Hematopoietic multipotent progenitor cell treated with erythropoietin and hydrocortisone succinate and interleukin-3 and kit ligand, for 15 days (in vitro differentiated cells): ENCODE measurements around the gene PRKD2.
"Not testable (repeated sequence)": the region's sequence is repeated elsewhere in the genome, so short reads cannot be mapped to it uniquely, and the experiment has no call there.

ENCODE experiments used
- DNase-seq: peaks from one replicate; pipeline ENCODE4 v3.0.0-alpha.2; 2015; ENCODE audit warnings: low spot score

The PRKD2 gene

DNA sequence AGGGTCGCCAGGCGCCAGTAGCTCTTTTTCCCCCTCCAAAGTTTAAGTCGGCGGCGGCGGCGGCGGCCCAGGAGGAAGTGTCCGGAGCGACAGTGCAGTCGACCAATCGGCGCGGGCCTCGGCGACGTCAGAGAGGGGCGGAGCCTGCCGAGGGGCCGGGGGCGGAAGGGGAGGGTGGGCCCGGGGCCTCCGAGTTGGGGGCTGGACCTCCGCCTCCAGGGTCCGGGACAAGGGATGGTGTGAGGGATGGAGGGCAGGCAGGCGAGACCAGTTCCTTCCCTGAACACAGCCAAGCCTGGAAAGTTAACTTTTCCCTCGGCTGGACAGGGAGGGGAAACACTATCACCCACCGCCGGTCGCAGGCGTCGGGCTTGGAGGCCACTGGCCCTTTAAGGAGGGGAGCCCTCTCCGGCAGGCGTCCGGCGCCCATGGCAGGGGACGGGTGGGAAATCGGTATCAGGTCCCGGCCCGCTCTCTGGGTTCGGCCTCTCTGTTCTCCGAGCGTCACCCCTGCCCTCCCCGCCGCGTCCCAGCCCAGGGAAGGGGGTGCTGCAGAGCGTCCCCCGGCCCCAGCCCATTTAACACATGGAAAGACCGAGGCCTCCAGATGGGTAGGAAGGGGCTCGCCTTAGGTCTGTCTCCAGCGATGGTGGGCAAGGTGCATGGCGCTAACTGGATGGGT, at the start of gene PRKD2:
PRKD2 (minus strand) TSS at position 81 of the 682 bp plus-strand sequence. CDS start 744 bp downstream, outside the sequence.
- peak; percentile 74 for DNase-seq

DNA sequence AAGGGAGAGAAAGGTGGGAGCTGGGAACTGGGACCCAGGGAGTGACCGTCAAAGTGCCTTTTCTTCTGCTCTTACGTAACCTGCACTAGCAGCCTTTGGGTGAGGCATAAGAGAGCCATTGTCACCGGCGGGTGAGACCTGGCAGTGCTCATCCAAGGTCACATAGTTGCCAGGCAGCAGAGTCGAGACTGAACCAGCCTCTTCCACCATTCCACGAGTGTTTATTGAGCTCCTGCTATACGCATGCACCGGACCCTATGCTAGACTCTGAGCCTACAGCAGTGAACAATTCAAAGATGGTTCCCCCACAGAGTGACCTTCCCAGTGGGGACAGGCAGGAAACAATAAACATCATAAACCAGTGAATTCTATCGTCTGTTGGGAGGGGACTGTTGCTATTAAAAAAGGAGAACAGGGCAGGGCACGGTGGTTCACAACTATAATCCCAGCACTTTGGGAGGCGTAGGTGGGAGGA, 47.9 kb upstream of the PRKD2 start:
- DNase-seq, result no peak

DNA sequence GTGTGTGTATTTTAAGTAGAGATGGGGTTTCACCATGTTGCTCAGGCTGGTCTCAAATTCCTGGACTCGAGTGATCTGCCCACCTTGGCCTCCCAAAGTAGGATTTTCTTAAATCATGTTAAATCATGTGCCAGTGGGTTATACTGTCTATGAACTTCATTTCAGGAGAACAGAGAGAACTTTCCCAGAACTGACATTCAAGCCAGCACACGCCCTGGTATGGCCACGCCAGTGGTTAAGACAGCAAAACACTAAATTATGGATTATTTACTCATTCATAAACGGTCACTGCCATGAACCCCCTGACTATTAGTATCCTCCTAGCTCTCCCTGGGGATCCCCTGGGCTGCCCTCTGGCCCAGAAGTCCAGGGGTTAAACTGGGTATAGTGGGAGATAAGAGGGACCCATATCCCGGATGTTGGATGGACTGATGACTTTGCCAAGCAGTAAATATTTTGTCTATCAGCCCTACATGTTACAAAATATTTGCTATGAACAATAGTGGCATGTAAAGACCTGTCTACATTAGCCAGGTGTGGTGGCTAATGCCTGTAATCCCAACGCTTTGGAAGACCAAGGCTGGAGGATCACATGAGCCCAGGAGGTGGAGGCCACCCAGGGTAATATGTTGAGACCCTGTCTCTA, 45.5 kb upstream of the PRKD2 start:
- no peak for DNase-seq

DNA sequence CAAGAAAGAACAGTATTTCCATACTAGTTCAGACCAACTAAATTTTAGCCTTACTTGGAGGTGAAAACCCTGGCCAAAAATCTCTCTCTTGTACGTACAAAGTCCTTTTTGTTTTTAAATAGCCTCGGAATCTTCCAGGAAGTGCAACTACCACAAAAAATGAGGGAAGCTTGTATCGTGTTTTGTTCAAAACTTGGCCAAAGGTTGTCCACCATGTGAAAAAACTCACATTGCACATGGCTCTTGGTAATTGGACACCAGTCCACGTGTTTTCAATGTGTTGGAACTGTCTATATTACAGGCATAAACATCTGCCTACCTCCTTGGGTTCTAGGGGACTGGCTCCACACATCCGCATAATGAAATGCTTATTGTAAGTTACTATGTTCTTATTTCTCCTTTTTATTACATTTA, 44.5 kb upstream of the PRKD2 start:
- DNase-seq, result no peak

DNA sequence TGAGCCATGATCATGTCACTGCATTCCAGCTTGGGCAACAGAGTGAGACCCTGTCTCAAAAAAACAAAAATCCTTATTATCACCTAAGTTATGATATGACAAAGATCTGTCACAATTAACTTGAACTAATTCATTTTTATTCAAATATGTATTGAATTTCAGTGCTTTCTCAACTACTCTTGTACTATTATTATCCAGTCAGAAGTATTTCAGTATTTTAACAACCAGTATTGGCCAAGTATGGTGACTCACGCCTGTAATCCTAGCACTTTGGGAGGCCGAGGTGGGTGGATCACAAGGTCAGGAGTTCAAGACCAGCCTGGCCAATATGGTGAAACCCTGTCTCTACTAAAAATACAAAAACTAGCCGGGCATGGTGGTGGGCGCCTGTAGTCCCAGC, 44.0 kb upstream of the PRKD2 start:
- DNase-seq, result not testable (repeated sequence)

DNA sequence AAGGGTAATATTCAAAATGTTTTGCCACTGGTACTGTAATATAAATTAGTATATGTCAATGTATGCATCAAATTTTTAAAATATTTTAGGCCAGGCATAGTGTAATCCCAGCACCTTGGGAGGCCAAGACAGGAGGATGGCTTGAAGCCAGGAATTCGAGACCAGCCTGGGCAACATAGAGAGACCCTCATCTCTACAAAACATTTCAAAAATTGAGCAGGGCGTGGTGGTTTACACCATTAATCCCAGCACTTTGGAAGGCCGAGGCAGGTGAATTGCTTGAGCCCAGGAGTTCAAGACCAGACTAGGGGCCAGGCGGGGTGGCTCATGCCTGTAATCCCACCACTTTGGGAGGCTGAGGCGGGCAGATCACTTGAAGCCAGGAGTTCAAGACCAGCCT, 43.4 kb upstream of the PRKD2 start:
- no peak for DNase-seq

DNA sequence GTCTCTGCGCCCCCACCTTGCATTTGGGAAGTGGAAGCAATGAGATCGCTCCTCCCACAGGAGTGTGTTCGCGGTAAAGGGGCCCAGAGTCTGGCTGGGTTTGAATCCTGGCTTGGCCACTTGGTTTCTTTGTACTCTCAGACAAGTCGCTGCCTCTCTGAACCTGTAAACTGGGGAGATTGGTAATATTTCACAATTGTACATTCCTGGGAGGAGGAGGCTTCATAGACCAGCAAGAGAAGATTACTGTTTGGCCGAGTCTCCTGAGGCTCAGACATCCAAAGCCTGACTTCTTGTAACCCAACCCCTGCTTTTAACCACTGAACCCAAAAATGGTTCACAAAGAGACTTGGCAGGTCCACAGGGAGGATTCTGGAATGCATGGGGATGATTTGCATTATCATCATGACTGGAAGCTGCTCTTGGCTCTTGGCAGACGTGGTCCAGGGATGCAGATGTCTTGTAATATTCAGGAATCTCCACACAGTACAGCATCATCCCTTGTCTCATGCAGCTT, 43.0 kb upstream of the PRKD2 start:
- no peak for DNase-seq

DNA sequence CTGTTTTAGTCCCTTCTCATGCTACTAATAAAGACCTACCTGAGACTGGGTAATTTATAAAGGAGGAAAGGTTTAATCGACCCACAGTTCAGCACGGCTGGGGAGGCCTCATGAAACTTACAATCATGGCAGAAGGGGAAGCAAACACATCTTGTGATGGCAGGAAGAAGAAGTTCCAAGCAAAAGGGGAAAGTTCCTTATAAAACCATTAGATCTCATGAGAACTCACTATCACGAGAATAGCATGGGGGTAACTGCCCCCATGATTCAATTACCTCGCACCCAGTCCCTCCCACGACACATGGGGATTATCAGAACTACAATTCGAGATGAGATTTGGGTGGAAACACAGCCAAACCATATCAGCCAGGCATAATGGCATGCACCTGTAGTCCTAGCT, 42.3 kb upstream of the PRKD2 start:
- no peak for DNase-seq

DNA sequence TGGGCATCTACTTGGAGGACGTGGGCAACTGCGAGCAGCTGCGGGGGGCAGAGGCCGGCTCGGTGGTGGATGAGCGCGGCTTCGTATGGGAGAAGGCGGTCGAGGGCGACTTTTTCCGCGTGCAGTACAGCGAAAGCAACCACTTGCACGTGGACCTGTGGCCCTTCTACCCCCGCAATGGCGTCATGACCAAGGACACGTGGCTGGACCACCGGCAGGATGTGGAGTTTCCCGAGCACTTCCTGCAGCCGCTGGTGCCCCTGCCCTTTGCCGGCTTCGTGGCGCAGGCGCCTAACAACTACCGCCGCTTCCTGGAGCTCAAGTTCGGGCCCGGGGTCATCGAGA, 39.6 kb upstream of the PRKD2 start:
- no peak for DNase-seq

DNA sequence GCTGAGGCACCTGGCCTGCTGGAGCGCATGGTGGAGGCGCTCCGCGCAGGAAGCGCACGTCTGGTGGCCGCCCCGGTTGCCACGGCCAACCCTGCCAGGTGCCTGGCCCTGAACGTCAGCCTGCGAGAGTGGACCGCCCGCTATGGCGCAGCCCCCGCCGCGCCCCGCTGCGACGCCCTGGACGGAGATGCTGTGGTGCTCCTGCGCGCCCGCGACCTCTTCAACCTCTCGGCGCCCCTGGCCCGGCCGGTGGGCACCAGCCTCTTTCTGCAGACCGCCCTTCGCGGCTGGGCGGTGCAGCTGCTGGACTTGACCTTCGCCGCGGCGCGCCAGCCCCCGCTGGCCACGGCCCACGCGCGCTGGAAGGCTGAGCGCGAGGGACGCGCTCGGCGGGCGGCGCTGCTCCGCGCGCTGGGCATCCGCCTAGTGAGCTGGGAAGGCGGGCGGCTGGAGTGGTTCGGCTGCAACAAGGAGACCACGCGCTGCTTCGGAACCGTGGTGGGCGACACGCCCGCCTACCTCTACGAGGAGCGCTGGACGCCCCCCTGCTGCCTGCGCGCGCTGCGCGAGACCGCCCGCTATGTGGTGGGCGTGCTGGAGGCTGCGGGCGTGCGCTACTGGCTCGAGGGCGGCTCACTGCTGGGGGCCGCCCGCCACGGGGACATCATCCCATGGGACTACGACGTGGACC, 39.1 kb upstream of the PRKD2 start:
- no peak for DNase-seq

DNA sequence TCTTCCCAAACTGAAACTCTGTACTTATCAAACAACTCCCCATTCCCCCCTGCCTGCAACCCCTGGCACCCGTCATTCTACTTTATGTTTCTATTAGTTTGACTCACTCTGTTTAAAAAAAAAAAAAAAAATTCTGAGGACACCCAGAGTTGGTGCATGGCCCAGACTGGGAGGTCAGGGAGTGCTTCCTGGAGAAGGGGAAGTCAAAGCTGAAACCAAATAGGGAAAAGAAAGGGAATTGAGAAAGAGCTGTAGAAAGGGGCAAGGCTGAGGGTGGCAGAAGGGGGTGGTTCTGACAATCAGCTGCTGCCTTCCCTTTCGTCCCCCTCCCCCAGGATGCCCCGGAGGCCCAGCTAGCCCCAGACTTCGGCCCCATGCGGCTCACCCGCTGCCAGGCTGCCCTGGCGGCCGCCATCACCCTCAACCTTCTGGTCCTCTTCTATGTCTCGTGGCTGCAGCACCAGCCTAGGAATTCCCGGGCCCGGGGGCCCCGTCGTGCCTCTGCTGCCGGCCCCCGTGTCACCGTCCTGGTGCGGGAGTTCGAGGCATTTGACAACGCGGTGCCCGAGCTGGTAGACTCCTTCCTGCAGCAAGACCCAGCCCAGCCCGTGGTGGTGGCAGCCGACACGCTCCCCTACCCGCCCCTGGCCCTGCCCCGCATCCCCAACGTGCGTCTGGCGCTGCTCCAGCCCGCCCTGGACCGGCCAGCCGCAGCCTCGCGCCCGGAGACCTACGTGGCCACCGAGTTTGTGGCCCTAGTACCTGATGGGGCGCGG, 38.4 kb upstream of the PRKD2 start:
- no peak for DNase-seq

DNA sequence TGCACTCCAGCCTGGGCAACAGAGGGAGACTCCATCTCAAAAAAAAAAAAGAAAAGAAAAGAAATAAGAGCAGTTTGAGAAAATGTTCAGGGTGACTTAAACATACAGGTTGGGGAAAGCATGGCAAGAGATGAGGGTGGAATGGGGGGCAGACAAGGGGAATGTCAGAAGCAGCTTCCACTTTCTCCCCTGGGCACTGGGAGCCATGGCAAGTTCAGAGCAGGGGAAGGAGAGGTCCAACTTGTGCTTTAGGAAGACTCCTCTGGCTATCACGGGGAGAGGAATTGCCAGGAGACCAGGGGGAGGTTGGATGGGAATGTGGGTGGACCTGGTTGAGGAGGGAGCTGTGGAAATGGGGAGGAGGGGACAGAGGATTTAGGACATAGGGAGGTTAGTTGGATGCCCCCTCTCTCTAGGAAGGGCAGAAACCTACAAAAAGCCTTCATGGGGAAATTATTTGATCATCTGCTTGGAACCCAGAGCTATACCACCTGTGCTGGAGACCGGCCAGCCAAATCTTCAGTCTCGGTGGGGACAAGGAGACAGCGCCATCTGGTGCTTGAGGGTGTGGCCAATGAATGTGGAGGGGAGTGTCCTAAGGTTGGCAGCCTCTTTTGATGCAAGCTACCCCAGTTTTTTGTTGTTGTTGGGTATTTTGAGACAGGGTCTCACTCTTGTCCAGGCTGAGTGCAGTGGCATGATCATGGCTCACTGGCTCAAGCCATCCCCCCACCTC, 36.7 kb upstream of the PRKD2 start:
- peak; percentile 76 for DNase-seq

DNA sequence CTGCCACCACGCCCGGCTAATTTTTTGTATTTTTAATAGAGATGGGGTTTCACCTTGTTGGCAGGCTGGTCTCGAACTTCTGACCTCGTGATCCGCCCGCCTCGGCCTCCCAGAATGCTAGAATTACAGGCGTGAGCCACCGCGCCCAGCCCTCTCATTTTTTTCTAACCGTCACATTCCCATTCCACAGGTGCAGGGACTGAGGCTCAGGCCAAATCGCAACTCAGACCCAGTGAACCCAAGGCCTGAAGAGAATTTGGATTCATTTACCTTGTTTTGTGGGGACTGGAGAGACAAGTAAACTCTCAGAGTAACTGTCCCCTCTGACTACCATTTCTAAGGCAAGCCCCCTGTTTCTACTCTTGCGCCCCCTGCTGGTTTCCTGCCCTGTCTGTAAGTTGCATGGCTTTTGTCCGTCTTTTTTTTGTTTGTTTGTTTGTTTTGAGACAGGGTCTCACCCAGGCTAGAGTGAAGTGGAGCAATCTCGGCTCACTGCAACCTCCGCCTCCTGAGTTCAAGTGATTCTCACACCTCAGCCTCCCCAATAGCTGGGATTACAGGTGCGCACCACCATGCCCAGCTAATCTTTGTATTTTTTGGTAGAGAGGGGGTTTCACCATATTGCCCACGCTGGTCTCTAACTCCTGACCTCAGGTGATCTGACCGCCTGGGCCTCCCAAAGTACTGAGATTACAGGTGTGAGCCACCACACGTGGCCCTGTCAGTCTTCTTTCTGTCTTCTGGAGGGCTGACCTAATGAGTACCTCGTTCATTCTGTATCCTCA, 31.6 kb upstream of the PRKD2 start:
- DNase-seq, result peak; percentile 77

DNA sequence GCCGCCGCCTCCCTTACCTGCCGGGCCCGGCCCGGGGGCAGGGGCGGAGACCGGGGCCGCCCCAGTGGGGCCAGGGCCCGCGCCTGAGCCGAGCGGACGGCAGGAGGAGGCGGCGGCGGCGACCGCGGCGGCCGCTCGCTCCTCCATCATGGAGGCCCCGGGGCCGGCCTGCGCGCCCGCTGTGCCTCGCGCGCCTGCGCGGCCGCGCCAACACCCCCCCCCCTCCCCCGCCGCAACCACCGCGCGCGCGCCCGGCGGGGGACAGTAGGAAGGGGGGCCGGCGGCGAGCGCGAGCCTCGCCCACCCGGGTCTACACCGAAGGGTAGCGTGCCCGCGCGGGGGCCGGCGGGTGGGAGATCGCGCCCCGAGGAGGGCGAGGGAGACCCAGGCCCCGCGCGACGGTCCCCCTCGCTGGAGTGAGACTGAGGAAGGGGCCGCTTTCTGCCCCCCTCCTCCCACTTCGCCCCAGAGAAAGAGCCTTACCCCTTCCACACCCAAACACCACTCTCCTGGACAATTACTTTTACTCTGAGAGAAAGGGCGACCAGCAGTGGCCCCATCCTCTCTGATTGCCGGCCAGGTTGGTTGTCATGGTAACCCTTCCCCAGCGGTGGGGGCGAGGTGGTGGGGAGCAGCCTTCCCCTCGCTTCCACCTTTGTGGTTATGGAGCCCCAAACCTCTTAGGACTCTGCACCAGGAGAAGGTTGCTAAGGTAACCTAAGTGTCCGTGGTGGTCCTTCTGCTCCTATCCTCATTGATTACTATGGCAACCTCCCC, 29.6 kb upstream of the PRKD2 start, which contains the start of gene STRN4:
STRN4 (minus strand) TSS at position 170 of the 777 bp plus-strand sequence; CDS start at position 150, 20 bp downstream.
- peak; percentile 69 for DNase-seq

DNA sequence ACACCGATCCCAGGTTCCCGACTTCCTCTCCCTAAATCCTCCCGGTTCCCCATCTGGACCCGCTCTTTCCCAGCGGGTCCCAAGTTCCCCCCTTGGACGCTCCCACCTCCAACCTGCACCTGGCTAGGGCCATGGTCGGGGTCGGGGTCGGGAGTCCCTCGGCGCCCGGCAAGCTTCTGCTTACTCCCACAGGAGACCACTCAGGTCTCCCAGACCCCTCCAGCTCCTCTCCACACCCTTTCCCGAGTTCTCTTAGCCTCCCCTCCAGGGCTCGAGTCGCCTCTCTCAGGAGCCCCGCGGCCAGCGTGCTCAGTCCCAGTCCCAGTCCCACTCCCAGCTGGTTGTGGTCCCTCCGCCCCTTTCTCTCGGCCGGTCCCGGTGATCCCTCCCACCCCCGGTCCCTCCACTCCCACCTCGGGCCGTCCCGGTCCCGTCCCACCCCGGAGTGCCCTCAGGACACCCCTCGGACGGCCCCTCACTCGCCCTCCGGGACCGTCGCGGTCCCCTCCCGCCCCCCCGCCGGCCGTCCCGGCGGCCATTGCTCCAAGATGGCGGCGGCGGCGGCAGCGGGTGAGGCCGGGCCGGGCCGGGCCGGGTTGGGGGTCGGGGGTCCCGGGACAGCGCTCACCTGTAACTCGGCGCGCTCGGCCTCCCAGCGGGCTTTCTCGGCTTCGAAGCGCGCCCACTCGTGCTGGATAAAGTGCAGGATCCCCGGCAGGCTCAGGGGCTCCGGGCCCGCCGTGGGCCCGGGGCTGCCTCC, 28.8 kb upstream of the PRKD2 start, which contains the start of gene FKRP:
FKRP (plus strand) TSS at position 537 of the 760 bp plus-strand sequence. CDS start 9,394 bp downstream, outside the sequence.
- peak; percentile 44 for DNase-seq

DNA sequence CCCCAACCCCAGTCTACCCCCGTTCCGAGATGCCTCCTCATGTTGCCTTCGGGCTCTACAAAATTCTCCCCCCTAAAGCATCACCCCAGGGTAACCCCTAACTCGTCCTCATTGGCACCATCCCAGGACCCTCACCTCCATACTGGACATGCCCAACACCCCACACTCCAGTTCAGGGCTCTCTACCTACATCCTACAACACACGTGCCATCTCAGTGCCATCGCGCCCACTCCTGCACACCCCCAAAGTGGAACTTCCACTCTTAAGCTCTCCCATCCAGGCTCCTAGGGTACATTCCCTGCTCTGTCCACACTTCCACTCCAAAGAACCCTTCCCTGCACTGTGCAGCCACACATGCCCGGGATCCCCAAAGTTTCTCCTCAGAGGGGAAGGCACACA, 28.1 kb upstream of the PRKD2 start:
- DNase-seq, result no peak

DNA sequence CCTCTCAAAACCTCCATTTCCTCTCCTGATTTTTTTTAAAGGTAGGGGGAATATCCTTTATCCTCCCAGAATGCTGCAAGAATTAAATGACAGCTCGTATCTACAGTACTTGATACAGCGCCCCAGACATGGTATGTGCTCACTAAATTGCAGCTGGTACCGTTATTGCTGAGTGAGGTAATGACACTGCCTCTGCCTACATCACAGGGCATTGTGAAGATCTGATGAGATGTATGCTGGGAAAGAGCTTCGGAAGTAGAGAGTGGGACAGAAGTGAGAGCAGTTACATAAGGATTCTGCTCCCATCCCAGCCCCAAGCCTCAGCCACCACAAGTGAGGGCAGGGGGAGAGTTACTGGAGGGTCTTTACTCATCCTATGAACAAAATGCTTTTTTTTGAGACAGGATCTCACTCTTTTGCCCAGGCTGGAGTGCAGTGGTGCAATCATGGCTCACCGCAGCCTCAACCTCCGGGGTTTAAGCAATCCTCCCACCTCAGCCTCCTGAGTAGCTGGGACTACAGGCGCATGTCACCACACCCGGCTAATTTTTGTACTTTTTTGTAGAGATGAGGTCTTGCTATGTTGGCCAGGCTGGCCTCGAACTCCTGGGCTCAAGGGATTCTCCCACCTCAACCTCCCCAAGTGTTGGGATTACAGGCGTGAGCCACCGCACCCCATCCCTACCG, 27.2 kb upstream of the PRKD2 start:
- no peak for DNase-seq

DNA sequence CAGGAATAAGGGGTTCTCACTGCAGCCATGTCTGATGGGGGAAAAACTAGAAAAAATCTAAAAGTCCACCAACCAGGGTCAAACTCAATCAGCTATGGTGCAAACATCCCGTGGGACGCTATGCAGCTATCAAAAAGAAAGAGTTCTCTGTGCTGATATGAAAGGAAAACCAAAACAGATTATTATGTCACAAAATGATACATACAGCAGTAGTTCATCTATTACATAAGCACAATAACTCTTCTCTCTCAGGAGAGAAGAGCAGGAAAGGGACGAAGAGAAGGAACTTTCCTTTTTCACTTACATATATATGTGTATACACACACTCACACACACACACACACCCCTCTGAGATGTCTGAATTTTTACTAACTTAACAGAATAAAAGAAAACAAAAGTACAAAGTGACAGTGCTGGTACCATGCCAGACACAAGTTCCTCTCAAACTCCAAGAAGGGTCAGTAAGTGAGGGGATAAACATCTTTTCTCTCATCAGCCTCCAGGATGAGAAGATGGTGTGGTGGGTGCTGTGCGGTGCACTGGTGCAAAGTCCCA, 26.1 kb upstream of the PRKD2 start:
- no peak for DNase-seq
